A673 (cell line): ENCODE measurements around the gene TFAP2C. TPM values are rescaled to one million over a fixed set of nuclear protein-coding genes. Genes with fewer than 3 reads are reported as not detected.

ENCODE experiments used
- BruUV-seq: library from RNA; stranded (reverse); fragments of 400-500 nt; replicated peaks from 2 replicates; lab custom pipeline; 2021; lab: Mats Ljungman, UMichigan
- CTCF ChIA-PET: fragments of 300-600 bp; sonication (Branson Sonifier 250); formaldehyde crosslinking; loops from one replicate; lab custom pipeline; 2022; ENCODE audit warnings: antibody characterized with exemption; lab: Charles Lee
- POLR2A ChIA-PET: fragments of 300-600 bp; sonication (Branson Sonifier 250); formaldehyde crosslinking; loops from one replicate; lab custom pipeline; 2022; ENCODE audit warnings: antibody characterized with exemption; ENCODE audit not compliant: low non-redundant PET; lab: Charles Lee
- DNase-seq: peaks from one replicate; pipeline ENCODE4 v3.0.0-alpha.2; 2015; ENCODE audit warnings: low spot score
- H3K27ac ChIP-seq: fragments of 200-600 bp; sonication (generic); 2 replicates; pipeline ENCODE4 v1.5.1; 2016; ENCODE audit warnings: mixed run types, low read depth, mild to moderate bottlenecking, mixed read lengths, antibody characterized with exemption, low read length; ENCODE audit not compliant: poor library complexity, severe bottlenecking
- H3K27me3 ChIP-seq: fragments of 200-600 bp; sonication (generic); replicated peaks from 2 replicates; pipeline ENCODE4 v1.6.1; 2017; ENCODE audit warnings: mixed run types, low read depth, mild to moderate bottlenecking, mixed read lengths, antibody characterized with exemption, low read length; ENCODE audit not compliant: insufficient read depth, poor library complexity
- H3K36me3 ChIP-seq: fragments of 200-600 bp; sonication (generic); 2 replicates; pipeline ENCODE4 v1.6.1; 2016; ENCODE audit warnings: mixed run types, mild to moderate bottlenecking, mixed read lengths, antibody characterized with exemption, low read length; ENCODE audit not compliant: insufficient read depth, poor library complexity, severe bottlenecking
- H3K4me1 ChIP-seq: fragments of 200-600 bp; sonication (generic); 2 replicates; pipeline ENCODE4 v1.6.1; 2017; ENCODE audit warnings: mixed run types, mild to moderate bottlenecking, mixed read lengths, antibody characterized with exemption, low read length; ENCODE audit not compliant: insufficient read depth, poor library complexity, severe bottlenecking
- H3K4me3 ChIP-seq: fragments of 200-600 bp; sonication (generic); 2 replicates; pipeline ENCODE4 v1.5.1; 2016; ENCODE audit warnings: low read depth, mixed run types, mild to moderate bottlenecking, mixed read lengths, low read length; ENCODE audit not compliant: poor library complexity, severe bottlenecking
- H3K9me3 ChIP-seq: fragments of 200-600 bp; sonication (generic); 2 replicates; pipeline ENCODE4 v1.6.1; 2016; ENCODE audit warnings: mixed run types, low read depth, mild to moderate bottlenecking, mixed read lengths, antibody characterized with exemption, low read length; ENCODE audit not compliant: poor library complexity, severe bottlenecking
- EZH2 ChIP-seq: fragments of 200-600 bp; sonication (generic); IDR thresholded peaks from 2 replicates; pipeline ENCODE4 v1.6.1; 2017; ENCODE audit warnings: borderline replicate concordance, low read depth, mild to moderate bottlenecking, mixed read lengths, antibody characterized with exemption, low read length; ENCODE audit not compliant: poor library complexity, severe bottlenecking
- intact Hi-C: fragments of 100-400 bp; cut with micrococcal nuclease; formaldehyde crosslinking; loops from one replicate; pipeline ENCODE4 v1.10.0; 2022; ENCODE audit not compliant: unreplicated experiment
- total RNA-seq: library from RNA; stranded (reverse); gene quantifications from 2 replicates; pipeline ENCODE4 v1.2.3, GENCODE V29; 2021
- TF ChIP-seq, protein P1 (sequence below): fragments of 300-800, 200-600 bp; sonication (generic); conservative IDR thresholded peaks from 2 replicates; pipeline ENCODE4 v1.5.1; 2017; ENCODE audit warnings: low read depth, mild to moderate bottlenecking, antibody characterized with exemption, low read length, moderate library complexity, mixed read lengths

TFAP2C gene
- total RNA-seq, 1 experiment from 2014 or later = 0.11 TPM

DNA sequence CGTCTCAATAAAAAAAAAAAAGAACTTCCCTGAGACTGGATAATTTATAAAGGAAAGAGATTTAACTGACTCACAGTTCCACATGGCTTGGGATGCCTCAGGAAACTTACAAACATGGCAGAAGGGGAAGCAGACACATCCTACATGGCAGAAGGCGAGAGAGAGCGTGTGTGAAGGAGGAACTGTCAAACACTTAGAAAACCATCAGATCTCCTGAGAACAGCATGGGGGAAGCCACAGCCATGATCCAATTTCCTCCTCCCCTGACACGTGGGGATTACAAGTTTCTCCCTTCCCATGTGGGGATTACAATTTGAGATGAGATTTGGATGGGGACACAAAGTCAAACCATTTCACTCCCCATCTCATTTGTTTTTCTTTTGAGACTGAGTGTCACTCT is 46.6 kb upstream of the TFAP2C start:
- intact Hi-C loops = no loop called here

DNA sequence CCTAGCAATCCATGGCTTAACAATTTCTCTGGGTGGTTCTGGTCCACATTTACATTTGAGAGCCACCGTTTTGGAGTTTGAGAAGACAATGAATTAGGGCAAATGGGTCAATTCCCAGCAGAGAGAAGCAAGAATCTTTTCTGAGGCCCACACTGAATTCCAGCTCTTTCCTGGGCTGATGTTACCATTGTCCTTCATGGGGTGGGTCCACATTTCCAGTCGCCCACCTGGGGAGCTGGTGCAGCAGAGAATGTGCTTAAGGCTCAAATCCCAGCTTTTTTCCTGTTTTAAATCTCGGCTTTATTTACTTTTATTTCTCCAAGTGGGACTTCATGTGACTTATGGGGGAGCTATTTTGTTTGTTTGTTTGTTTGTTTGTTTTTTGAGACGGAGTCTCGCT is 44.2 kb upstream of the TFAP2C start:
- TF ChIP-seq EZH2 = no peak
- TF ChIP-seq, protein P1, sequence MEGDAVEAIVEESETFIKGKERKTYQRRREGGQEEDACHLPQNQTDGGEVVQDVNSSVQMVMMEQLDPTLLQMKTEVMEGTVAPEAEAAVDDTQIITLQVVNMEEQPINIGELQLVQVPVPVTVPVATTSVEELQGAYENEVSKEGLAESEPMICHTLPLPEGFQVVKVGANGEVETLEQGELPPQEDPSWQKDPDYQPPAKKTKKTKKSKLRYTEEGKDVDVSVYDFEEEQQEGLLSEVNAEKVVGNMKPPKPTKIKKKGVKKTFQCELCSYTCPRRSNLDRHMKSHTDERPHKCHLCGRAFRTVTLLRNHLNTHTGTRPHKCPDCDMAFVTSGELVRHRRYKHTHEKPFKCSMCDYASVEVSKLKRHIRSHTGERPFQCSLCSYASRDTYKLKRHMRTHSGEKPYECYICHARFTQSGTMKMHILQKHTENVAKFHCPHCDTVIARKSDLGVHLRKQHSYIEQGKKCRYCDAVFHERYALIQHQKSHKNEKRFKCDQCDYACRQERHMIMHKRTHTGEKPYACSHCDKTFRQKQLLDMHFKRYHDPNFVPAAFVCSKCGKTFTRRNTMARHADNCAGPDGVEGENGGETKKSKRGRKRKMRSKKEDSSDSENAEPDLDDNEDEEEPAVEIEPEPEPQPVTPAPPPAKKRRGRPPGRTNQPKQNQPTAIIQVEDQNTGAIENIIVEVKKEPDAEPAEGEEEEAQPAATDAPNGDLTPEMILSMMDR = no peak
- CTCF ChIA-PET = no interaction called here
- POLR2A ChIA-PET = no interaction called here

More for the DNA sequence above, 46.6 kb upstream of the TFAP2C start:
- BruUV-seq = no TSS peak
- TF ChIP-seq, protein P1 = no peak
- no peak for TF ChIP-seq EZH2
- no peak overlapping the region for H3K4me3 ChIP-seq
- DNase-seq = peak; percentile 57
- no peaks in the 10 kb centered on the region for H3K36me3 ChIP-seq
- H3K27ac ChIP-seq = no peak overlapping the region
- no peaks in the 10 kb centered on the region for H3K9me3 ChIP-seq
- POLR2A ChIA-PET = no interaction called here
- H3K4me1 ChIP-seq = no peaks in the 10 kb centered on the region
- H3K27me3 ChIP-seq = no peaks in the 10 kb centered on the region
- CTCF ChIA-PET = no interaction called here

DNA sequence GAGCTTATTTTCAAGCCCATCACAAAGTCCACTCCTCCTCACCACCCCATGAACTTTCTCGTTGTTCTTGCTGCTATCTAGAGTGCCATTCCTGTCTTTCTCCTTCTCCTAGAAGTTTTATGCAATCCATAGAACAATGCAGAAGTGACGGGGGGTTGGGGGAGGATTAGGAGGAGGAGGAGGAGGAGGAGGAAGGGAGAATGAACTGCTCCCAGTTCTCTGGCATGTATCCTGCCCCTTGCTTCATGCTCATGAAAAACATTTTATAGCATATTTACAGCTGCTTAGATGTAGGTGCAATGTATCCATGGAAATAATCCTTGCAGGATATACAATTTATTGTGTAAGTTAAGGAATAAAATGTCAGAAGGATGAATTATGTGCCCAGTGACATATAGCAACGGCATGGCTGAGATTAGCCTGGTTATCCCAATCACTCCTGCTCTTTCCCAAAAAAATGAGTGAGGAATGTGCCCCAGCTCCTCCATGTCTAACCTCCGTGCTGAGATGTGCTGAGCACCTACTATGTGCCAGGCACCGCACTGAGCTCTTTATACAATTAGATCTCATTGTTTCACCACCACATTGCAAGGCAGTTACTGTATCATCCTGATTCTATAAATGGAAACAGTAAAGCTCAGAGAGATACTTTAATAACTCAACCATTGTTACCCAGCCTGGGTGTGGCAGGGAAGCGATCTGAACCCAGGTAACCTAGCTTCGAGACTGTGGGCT is 41.6 kb upstream of the TFAP2C start:
- no TSS peak for BruUV-seq
- Histone ChIP-seq H3K4me3 (no peak overlapping the region), H3K4me1 (no peaks in the 10 kb centered on the region), H3K36me3 (no peaks in the 10 kb centered on the region), H3K27ac (no peak overlapping the region), H3K9me3 (no peaks in the 10 kb centered on the region), H3K27me3 (no peaks in the 10 kb centered on the region)
- CTCF ChIA-PET = no interaction called here
- DNase-seq = no peak
- no peak for TF ChIP-seq EZH2
- TF ChIP-seq, protein P1 = no peak
- POLR2A ChIA-PET = no interaction called here
- intact Hi-C loops = no loop called here

More for the DNA sequence above, 44.2 kb upstream of the TFAP2C start:
- intact Hi-C loops = no loop called here
- Histone ChIP-seq H3K27me3 (no peaks in the 10 kb centered on the region), H3K4me3 (no peak overlapping the region), H3K9me3 (no peaks in the 10 kb centered on the region), H3K4me1 (no peaks in the 10 kb centered on the region), H3K36me3 (no peaks in the 10 kb centered on the region), H3K27ac (no peak overlapping the region)
- no peak for DNase-seq
- no TSS peak for BruUV-seq
